CD4-positive, CD25-positive, alpha-beta regulatory T cell (primary cell): ENCODE results near the gene NEU2. TPM values are rescaled to one million over a fixed set of nuclear protein-coding genes. Genes with fewer than 3 reads are reported as not detected.
"Not testable (repeated sequence)": the region's sequence is repeated elsewhere in the genome, so short reads cannot be mapped to it uniquely, and the experiment has no call there.

Experiments used
- ATAC-seq, 2 donors: fragments of 150-1000 bp; cut with Tn5 transposase; one replicate each; pipeline ENCODE4 v1.10.0; 2021; ENCODE audit warnings: low read depth in 2 of 2, moderate number of reproducible peaks in 2 of 2, moderate library complexity in 1 of 2
- DNase-seq, 3 donors: peaks; one replicate each; pipeline versions ENCODE4 v3.0.0 to v3.0.0-alpha.2; 2012 to 2022; ENCODE audit warnings: mixed read lengths in 1 of 3
- H3K27ac ChIP-seq: one replicate; pipeline ENCODE4 v1.7.0; 2013; ENCODE audit warnings: mild to moderate bottlenecking, low read length; ENCODE audit not compliant: insufficient read depth, poor library complexity, severe bottlenecking
- H3K27me3 ChIP-seq: one replicate; pipeline ENCODE4 v1.7.0; 2013; ENCODE audit warnings: low read length; ENCODE audit not compliant: control insufficient read depth, insufficient read depth
- H3K36me3 ChIP-seq: one replicate; pipeline ENCODE4 v1.7.0; 2013; ENCODE audit warnings: mild to moderate bottlenecking, low read length, moderate library complexity; ENCODE audit not compliant: control insufficient read depth, insufficient read depth
- H3K4me1 ChIP-seq: 2 replicates; pipeline ENCODE4 v1.7.0; 2013; ENCODE audit warnings: mild to moderate bottlenecking, low read length; ENCODE audit not compliant: insufficient read depth, control insufficient read depth, poor library complexity, severe bottlenecking
- H3K4me3 ChIP-seq: one replicate; pipeline ENCODE4 v1.7.0; 2013; ENCODE audit warnings: low read depth, mild to moderate bottlenecking, low read length, moderate library complexity
- H3K9me3 ChIP-seq, 2 experiments: 1 replicate in 1 of 2; 2 replicates in 1 of 2; pipeline ENCODE4 v1.7.0; 2013; ENCODE audit warnings: low read length in 2 of 2, mild to moderate bottlenecking in 1 of 2, moderate library complexity in 1 of 2; ENCODE audit not compliant: control insufficient read depth in 2 of 2
- H3K27ac Mint-ChIP-seq, 3 donors: one replicate each; pipeline ENCODE4 v1.8.0; 2020 to 2022; ENCODE audit warnings: mild to moderate bottlenecking in 3 of 3, mixed read lengths in 3 of 3, moderate library complexity in 2 of 3
- H3K27me3 Mint-ChIP-seq: one replicate; pipeline ENCODE4 v1.8.0; 2022; ENCODE audit warnings: mild to moderate bottlenecking, mixed read lengths
- H3K36me3 Mint-ChIP-seq: one replicate; pipeline ENCODE4 v1.8.0; 2020; ENCODE audit warnings: mixed read lengths
- H3K4me1 Mint-ChIP-seq, 4 donors: one replicate each; pipeline ENCODE4 v1.8.0; 2020 to 2022; ENCODE audit warnings: mixed read lengths in 4 of 4, mild to moderate bottlenecking in 1 of 4
- H3K4me3 Mint-ChIP-seq, 4 donors: one replicate each; pipeline ENCODE4 v1.8.0; 2020 to 2022; ENCODE audit warnings: mild to moderate bottlenecking in 4 of 4, mixed read lengths in 4 of 4, moderate library complexity in 3 of 4
- H3K9me3 Mint-ChIP-seq, 7 donors: one replicate each; pipeline ENCODE4 v1.8.0; 2020 to 2022; ENCODE audit warnings: mixed read lengths in 7 of 7, mild to moderate bottlenecking in 3 of 7, moderate library complexity in 2 of 7
- polyA plus RNA-seq, 4 donors: library from polyadenylated mRNA; unstranded; fragments of 300-500 nt; fragmentation: Illumina TruSeq; gene quantifications; one replicate each; pipeline ENCODE4 v1.2.3, GENCODE V29; 2021
- total RNA-seq: library from RNA; stranded (reverse); gene quantifications from one replicate; pipeline ENCODE4 v1.2.3, GENCODE V29; 2022

Gene NEU2
- total and polyA plus RNA-seq, 5 donors from 2014 or later = not detected

DNA sequence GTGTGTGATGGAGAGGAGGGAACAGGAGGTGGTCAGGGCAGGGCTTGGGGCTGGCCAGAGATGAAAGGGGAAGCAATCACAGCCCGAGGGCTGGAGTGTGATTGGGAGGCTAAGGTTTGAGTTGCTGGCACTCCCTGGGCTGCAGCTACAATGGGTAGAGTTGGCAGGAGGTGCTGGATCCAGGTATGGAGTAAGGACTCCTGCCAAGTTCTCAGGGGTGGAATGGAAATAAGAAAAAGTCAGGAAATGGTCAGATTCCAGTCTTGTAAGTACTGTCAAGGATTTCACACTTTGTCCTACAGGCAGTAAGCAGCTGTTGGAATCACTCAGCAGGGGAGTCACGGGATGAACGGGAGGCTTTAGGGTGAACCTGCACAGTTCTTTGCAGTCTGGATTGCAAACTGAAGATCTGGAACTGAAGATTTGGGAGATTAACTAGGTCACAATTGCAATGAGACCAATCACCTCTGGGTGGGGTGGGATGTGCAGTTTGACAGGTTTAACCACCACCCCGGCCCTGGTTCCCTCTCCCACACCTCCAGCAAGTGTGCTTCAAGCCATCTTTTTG lies 16.8 kb downstream of the NEU2 start:
- Mint-ChIP-seq H3K36me3 (no peaks in the 10 kb centered on the region), H3K4me3 (no peak overlapping the region), H3K4me1 (peaks cover 0 to 12% (median 6%) of the 10 kb centered on the region in 4 donors), H3K27ac (no peak overlapping the region), H3K9me3 (no peaks in the 10 kb centered on the region), H3K27me3 (peaks cover 26% of the 10 kb centered on the region)
- H3K9me3 ChIP-seq = no peaks in the 10 kb centered on the region
- H3K36me3 ChIP-seq = no peaks in the 10 kb centered on the region
- H3K27me3 ChIP-seq = no peaks in the 10 kb centered on the region
- H3K4me1 ChIP-seq = peaks cover 6% of the 10 kb centered on the region
- ATAC-seq = no peak
- no peak overlapping the region for H3K27ac ChIP-seq
- no peak overlapping the region for H3K4me3 ChIP-seq
- DNase-seq = peak in 1 of 3 donors; percentile 26

DNA sequence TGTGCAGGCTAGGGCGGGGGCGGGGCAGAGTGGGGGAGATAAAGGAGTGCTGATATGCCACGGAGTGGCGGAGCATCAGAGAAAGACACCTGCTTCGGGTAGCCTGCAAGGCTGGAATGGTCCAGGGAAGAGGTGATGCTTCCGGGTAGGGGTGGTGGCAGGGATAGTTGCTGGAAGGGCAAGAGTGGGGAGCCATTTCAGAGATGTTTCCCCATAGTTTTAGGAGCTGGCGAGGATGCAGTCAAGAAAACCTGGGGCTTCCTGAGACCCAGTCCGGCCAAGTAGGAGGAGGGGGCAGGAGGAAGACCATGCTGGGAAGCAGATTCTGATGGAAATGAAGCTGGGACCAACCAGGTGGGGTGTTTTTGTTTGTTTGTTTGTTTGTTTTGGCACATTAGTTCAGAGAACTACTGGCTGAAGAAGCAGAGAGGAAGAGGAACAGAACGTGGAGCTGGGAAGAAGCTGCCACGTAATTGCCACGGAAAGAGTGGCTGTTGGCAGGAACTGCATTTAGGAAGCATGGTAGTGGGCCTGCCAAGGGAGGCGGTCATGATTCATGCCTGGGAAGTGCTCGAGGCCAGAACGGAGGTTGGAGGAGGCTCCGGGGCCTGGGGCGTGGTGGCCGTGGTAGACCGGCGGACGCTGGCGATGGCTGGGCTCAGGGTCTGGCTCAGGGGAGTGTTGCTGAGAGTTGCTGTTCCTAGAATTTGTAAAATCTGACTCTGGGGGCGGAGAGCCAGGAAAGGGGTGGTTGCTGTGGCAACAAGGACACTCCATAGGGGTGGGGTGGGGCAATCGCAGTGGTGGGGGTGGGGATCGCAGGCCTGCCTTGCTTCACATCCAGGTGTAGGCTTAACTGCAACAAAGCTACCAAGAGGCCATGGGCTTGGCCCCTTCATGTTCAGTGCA lies 19.0 kb downstream of the NEU2 start:
- no peak overlapping the region for H3K27ac ChIP-seq

DNA sequence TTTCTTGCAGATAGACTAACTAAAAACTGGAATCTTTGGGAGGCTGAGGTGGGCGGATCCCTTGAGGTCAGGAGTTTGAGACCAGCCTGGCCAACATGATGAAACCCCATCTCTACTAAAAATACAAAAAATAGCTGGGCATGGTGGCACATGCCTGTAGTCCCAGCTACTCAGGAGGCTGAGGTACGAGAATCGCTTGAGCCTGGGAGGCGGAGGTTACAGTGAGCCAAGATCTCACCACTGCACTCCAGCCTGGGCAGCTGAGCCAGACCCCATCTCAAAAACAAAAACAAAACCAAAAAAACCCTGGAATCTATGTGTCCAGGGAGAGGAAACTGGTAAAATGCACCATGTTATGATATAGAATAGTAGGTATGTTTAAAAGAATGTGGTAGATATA lies 20.0 kb downstream of the NEU2 start:
- not testable (repeated sequence) for ATAC-seq, DNase-seq, H3K27me3 ChIP-seq, H3K27ac ChIP-seq, H3K4me1 ChIP-seq, H3K36me3 ChIP-seq, H3K4me3 ChIP-seq, H3K9me3 Mint-ChIP-seq, H3K9me3 ChIP-seq, H3K36me3 Mint-ChIP-seq
- H3K27ac Mint-ChIP-seq = peak overlapping the region in 1 of 3 donors; percentile 15
- H3K4me3 Mint-ChIP-seq = peak overlapping the region in 1 of 4 donors; percentile 19
- peaks cover 18% of the 10 kb centered on the region for H3K27me3 Mint-ChIP-seq
- peaks cover 6 to 18% (median 10%) of the 10 kb centered on the region in 4 donors for H3K4me1 Mint-ChIP-seq

More for the DNA sequence above, 19.0 kb downstream of the NEU2 start:
- Mint-ChIP-seq H3K4me1 (peaks cover 6 to 18% (median 9%) of the 10 kb centered on the region in 4 donors), H3K36me3 (no peaks in the 10 kb centered on the region), H3K27me3 (peaks cover 26% of the 10 kb centered on the region), H3K9me3 (no peaks in the 10 kb centered on the region), H3K4me3 (peak overlapping the region in 1 of 4 donors; percentile 64), H3K27ac (peak overlapping the region in 1 of 3 donors; percentile 46)
- ATAC-seq (no peak), DNase-seq (no peak)
- no peaks in the 10 kb centered on the region for H3K36me3 ChIP-seq
- no peaks in the 10 kb centered on the region for H3K9me3 ChIP-seq
- H3K4me3 ChIP-seq = no peak overlapping the region
- no peaks in the 10 kb centered on the region for H3K27me3 ChIP-seq
- H3K4me1 ChIP-seq = peaks cover 7% of the 10 kb centered on the region

DNA sequence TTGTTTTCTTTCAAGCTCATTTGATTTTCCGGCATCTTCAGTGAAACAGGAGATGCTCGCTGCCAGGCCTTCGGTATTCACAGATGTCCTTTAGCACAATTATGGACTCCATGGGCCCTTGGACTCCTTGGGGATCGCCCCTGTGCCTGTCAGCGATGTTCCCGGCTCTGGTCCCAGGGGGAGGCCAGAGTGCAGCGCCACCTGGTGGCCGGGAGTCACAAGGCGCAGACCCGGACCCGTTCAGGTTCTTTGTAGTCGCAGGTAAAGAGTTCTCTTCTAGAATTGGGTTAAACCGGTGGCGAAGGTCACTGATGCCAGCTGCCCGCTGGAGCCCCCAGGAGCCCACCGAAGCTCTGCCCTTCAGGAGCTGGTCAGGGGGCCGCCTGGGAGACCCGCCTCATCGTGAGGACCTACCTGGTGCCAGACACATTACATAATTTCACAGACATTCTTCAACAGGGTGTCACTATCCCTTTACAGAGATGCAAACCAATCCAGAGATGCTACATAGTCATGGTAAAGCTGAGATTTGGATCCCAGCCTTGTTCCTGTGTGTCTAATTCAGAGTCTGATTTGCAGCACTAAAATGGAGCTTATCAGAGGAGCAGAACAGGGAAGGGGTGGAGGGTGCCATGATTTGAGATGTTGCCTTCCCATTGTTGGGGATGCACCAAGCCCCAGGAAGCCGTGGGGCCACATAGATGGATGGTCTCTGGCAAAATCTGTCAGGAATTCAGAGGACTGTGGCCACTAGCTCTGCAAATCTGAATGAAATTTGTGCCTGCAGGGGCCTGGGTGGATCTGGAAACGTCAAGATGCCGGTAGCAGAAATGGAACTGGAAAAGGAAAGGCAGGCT lies 21.7 kb downstream of the NEU2 start:
- no peaks in the 10 kb centered on the region for H3K36me3 Mint-ChIP-seq
- no peaks in the 10 kb centered on the region for H3K27me3 ChIP-seq

DNA sequence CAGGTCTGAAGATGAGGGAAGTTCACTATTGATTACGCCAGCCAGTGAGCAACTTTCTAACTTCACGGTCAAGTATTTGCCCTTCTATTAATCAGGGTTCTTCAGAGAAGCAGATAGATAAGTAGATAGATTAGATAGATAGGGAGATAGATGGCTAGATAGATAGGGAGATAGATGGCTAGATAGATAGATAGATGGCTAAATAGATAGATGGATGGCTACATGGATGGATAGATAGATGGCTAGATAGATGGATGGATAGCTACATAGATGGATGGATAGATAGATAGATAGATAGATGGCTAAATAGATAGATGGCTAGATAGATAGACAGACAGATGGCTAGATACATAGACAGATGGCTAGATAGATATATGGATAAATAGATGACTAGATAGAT lies 22.9 kb downstream of the NEU2 start:
- Mint-ChIP-seq H3K4me3 (peak overlapping the region in 2 of 4 donors; percentile 33 to 43), H3K4me1 (peaks cover 6 to 30% (median 13%) of the 10 kb centered on the region in 4 donors), H3K27me3 (peaks cover 14% of the 10 kb centered on the region), H3K27ac (no peak overlapping the region), H3K36me3 (no peaks in the 10 kb centered on the region), H3K9me3 (peaks cover 0 to 2% (median 0%) of the 10 kb centered on the region in 7 donors)
- H3K27me3 ChIP-seq = no peaks in the 10 kb centered on the region
- no peak for ATAC-seq
- H3K36me3 ChIP-seq = no peaks in the 10 kb centered on the region
- peaks cover 16% of the 10 kb centered on the region for H3K4me1 ChIP-seq
- DNase-seq = no peak
- H3K27ac ChIP-seq = no peak overlapping the region
- no peaks in the 10 kb centered on the region for H3K9me3 ChIP-seq
- no peak overlapping the region for H3K4me3 ChIP-seq

More for the DNA sequence above, 21.7 kb downstream of the NEU2 start:
- peaks cover 6 to 26% (median 13%) of the 10 kb centered on the region in 4 donors for H3K4me1 Mint-ChIP-seq
- H3K4me3 ChIP-seq = no peak overlapping the region
- H3K36me3 ChIP-seq = no peaks in the 10 kb centered on the region
- peaks cover 7% of the 10 kb centered on the region for H3K4me1 ChIP-seq
- peak overlapping the region in 2 of 3 donors; percentile 57 to 70 for H3K27ac Mint-ChIP-seq
- H3K27me3 Mint-ChIP-seq = peaks cover 14% of the 10 kb centered on the region
- no peak overlapping the region for H3K27ac ChIP-seq
- H3K9me3 ChIP-seq = no peaks in the 10 kb centered on the region
- H3K4me3 Mint-ChIP-seq = peak overlapping the region in 1 of 4 donors; percentile 75
- DNase-seq = peak; percentile 55 to 62 (median 55)
- ATAC-seq = peak; percentile 60 to 68
- H3K9me3 Mint-ChIP-seq = peaks cover 0 to 2% (median 0%) of the 10 kb centered on the region in 7 donors

DNA sequence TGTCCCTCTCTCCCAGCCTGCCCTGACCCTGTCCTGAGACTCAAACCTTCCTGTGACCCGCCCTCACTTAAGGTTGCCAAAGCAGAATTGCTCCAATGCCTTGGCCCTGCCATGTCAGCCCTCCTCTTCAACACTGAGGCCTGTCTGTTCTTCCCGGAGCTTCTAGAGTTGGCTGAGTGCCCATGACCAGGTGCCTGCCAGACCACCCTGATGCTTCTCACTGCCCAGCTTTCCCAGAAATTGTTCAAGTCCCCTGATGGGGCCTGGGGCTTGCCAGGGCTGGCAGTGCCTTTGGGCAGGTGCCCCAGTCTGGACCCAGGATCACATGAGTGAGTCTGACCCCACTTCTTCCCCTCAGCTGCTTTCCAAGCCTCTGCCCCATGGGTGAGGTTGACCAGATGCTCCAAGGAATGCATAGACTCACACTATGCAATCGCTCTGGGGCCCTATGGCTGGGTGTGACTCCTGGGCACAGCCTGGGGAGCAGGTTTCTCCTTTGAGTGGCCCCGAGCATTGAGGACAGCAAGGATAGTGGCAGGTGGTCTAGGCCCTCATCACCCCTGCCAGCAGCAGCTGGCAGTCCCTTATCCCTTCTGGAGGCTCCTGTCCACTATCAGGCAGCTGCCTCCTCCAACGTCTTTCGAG lies 24.6 kb downstream of the NEU2 start:
- Histone ChIP-seq H3K27me3 (no peaks in the 10 kb centered on the region), H3K4me3 (no peak overlapping the region), H3K27ac (no peak overlapping the region), H3K36me3 (no peaks in the 10 kb centered on the region), H3K9me3 (no peaks in the 10 kb centered on the region), H3K4me1 (peaks cover 24% of the 10 kb centered on the region)
- Mint-ChIP-seq H3K27me3 (peaks cover 5% of the 10 kb centered on the region), H3K4me3 (peak overlapping the region in 2 of 4 donors; percentile 43 to 78), H3K4me1 (peaks cover 6 to 30% (median 13%) of the 10 kb centered on the region in 4 donors), H3K36me3 (no peaks in the 10 kb centered on the region), H3K9me3 (peaks cover 0 to 2% (median 0%) of the 10 kb centered on the region in 7 donors), H3K27ac (peak overlapping the region in 2 of 3 donors; percentile 41 to 62)
- ATAC-seq (no peak), DNase-seq (no peak)
